Measurements from ENCODE around the gene DSTYK.

GRCh38 chr1:205258719-205259118, 47.2 kb upstream of the DSTYK start:
- TF ChIP-seq CTCF (IDR thresholded peaks at IDR 0.05) (no peak), POLR2A (IDR thresholded peaks at IDR 0.05) (no peak), EP300 (IDR thresholded peaks at IDR 0.05) (no peak)
